HG03045 (cell line): ENCODE measurements around the gene GAK.

ENCODE experiments used
- ATAC-seq: cut with Tn5 transposase; IDR thresholded peaks from one replicate; pipeline ENCODE4 v1.9.1; 2021; ENCODE audit warnings: mild to moderate bottlenecking, moderate library complexity; ENCODE audit not compliant: unreplicated experiment

GAK gene

DNA sequence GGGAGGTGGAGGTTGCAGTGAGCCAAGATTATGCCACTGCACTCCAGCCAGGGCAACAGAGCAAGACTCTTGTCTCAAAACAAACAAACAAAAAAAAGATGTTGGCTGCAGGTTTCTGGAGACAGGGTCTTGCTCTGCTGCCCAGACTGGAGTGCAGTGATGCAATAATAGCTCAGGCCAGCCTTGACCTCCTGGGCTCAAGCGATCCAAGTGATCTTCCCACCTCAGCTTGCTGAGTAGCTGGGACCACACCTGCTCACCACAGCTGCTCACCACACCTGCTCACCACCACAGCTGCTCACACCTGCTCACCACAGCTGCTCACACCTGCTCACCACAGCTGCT, 76.3 kb downstream of the GAK start:
- ATAC-seq: no peak

DNA sequence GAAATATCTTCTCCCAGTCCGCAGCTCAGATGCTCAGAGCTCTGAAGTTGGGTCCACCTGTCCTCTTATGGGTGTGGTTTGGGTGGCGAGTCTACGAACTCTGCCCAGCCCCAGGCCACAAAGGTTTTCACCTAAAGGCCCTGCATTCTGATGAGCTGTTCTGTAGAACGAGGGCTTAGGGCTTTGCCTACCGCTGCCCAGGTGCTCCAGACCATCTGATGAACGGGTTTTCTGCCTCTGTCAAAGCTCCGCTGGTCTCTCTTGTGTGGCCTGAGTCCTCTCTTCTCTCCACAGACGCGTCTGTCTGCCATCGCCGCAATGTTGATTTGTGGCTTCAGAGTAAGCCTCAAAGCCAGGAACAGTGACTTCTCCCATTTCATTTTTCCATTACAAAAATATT, 77.8 kb downstream of the GAK start:
- no peak for ATAC-seq

DNA sequence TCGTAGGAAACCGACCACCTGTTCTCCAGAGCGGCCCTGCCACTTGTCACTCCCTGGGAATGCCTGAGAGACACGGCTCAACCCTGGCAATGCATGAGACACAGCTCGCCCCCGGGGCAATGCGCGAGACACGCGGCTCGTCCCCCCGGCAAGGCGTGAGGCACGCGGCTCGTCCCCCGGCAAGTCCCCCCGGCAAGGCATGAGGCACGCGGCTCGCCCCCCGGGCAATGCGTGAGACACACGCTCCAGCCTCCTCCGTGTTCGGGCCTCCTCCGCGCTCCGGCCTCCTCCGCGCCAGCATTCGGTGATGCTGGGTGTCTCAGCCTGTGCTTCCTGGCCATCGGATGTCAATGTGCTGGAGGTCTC, 78.7 kb downstream of the GAK start:
- ATAC-seq: no peak

DNA sequence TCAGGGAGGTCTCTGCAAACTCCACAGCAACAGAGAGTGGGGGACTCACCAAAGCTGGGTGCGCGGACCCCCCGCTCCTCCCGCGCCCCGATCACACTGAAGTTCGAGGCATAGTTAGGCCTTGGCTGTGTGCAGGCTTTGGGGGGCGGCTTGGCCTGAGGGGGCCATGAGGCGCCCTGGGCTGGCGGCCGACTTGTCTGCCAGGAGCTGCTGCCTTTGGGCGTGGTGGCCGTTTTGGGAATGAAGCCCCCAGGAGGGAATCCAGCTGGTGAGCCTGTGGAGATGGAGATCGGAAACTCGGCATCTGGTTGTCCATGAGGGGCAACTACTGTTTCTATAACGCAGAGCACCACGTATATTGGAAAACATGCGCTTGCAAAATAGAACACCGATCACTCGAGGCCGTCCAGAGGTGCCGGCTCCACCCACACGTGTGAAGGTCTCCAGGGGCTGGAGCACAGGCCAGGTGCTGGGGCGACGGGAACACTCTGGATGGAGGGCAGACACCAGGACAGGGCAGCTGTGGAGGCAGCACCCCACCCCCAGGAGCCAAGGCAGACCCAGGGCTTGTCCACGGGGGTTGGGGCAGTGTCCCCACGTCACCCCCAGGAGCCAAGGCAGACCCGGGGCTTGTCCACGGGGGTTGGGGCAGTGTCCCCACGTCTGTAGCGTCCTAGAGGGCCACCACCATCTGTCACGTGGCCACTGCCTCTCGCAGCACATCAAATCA, 80.2 kb downstream of the GAK start:
- ATAC-seq: no peak

DNA sequence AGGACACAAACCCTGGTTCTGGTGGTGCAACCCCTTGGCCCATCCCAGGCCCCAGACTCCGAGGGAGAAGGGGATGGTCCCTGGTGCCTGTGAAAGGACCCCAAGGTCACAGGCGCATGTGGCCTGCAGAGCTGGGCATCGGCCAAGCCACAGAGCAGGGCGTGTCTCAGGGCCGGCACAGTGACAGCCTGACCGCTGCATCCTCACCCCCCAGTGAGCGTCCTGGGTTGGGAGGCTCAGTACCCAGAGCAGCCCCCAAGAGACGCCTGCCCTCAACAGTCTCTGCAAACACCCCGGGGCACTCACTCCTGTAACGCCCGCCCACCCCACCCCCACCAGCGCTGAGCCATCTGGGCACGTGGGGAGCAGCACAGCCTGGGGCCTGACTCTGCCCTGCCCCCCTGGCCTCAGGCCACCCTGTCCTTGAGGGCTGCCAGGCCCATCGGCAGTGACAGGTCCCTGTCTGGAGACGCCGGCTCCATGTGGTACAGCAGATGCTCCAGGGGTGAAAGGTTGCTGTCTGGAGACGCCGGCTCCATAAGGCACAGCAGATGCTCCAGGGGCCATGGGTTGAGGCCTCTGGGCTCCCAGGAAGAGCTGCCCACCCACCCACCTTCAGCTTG, 81.7 kb downstream of the GAK start:
- no peak for ATAC-seq

DNA sequence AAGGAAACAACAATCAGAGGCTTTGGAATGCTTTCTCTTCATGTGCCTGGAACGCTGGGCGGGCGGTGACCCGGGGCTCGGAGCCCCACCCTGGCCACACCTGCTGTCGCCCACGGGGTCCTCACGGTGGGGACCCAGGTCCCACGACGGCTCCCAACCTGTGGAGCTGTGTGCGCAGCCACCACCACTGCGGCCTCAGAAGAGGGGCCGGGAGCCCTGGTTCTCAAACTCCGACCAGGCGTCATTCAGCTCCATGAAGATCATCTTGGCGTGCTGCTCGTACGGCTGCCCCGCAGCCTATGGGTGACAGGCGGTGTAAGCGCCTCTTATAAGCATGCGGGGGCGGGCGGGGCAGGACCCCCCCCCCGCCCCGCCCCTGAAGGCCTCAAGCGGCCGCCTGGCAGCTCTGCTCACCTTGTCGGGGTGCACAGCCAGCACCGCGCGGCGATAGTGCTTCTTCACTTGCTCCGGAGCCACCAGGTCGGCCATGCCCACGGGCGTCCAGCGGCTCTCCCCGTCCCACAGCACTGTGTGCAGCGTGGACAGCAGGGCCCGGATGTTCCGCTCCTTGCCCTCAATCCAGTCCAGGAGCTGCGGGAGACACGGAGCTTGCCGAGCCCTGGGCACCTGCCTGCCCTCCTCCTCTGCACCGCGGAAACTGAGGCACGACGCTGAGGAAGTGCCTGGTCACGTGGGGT, 82.5 kb downstream of the GAK start:
- no peak for ATAC-seq

DNA sequence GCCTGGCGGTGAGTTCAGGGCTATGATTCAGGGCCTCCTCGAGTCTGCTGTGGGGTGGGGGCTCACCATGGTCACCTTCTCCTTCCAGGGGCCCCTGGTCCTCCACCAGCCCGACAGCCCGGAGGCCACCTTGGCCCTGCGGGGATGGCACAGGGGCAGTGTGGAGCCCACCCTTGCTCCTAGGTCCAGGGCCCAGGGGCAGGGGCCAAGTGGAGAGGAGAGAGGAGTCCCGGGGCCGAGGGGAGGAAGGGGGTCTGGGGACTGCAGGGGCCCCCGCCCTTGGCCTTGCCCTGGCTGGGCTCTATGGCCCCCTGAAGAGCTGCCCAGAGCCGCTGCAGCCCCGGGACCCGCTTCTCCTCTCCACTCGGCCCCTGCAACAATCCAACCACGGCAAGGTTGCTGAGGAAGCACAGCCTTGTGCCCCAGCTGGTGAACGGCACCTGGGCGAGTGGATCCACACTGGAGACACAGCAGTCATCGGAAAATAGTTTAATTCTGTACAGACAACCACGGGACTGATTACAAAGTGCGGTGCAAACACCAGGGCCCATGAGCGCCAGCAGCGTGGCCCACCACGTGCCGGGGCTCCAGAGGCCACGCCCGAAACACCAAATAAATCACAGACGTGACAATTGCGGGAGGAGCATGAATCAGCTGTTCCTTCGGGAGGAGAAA, 83.2 kb downstream of the GAK start:
- ATAC-seq: no peak

DNA sequence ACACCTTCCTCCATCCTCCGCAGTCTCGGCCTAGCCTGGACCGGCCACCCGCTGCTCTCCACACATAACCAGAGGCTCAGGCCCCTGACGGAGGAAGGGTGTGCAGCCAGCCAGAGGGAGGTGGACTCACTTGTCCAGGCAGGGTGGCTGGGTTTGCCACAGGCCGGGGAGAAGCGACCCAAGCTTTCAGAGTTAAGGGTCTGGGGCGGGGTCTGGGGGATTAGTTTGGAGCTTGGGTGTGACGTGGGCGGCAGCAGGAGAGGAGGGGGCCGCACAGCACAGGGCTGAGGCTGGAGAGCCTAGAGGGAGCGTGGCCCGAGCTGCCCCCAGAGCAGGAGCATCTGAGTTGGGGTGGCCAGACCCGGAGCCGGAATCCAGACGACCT, 83.8 kb downstream of the GAK start:
- ATAC-seq: no peak

DNA sequence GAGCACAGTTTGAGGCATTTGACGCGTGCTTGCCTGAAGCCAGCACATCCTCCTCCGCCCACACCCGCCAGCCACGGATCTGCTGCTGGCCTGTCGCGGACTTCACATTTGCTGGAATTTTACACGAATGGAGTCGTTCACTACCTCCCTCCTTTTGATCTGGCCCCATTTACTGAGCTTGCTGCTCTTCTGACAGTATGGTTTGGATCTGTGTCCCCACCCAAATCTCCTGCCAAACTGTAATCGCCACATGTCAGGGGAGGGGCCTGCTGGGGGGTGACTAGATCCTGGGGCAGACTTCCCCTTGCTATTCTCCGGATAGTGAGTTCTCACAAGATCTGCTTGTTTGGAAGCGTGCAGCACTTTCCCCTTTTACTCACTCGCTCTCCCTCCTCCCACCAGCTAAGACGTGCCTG, 86.3 kb downstream of the GAK start:
- no peak for ATAC-seq

DNA sequence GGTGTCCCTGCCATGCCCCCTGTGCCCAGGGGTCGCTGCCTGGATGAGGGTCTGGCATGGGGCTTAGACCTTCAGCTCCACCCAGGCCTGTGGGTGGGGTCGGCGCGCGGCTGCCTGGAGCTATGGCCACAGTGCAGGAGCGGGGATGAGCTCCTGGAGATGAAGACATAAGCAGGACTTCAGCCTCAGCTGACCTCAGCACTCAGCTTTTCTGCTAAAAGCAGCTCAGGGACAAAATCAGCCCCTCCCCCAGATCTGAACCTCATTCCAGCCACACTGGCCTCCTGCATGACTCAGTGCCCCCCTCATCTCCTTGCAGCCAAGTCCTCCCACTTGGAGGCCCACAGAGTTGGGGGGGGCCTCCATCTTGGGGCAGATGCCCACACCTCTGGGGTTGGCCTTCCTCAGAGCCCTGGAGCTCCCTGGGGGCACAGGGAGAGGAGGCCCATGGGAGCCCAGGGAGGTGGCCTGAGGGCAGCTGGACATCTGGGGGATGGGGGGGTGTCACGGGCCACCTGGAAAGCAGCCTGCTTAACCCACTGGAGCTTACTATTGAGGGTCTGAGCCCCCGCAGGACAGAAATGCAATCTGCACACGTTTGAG, 86.8 kb downstream of the GAK start:
- ATAC-seq: no peak

DNA sequence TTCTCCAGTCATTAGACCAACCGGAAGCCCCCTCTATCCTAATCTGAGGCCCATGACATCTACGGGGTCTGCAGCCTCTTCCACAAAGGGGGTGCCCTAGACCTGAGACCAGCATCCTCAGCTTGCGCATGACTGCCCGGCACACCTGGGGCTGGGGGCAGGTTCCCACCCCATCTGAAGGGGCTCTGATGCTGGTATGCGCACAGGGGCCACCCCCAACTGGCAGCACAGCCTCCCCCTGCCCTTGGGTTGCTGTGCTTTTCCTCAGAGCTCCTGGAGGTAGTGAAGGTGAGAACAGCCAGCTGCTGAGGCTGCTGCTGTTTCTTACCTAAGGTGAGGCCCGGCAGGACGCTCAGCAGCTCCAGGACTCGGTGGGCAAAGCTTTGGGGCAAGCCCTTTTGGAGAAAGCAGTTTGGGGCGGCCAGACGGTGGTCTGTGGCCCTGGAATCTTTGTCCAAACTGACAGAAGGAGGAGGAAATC, 87.3 kb downstream of the GAK start:
- no peak for ATAC-seq

DNA sequence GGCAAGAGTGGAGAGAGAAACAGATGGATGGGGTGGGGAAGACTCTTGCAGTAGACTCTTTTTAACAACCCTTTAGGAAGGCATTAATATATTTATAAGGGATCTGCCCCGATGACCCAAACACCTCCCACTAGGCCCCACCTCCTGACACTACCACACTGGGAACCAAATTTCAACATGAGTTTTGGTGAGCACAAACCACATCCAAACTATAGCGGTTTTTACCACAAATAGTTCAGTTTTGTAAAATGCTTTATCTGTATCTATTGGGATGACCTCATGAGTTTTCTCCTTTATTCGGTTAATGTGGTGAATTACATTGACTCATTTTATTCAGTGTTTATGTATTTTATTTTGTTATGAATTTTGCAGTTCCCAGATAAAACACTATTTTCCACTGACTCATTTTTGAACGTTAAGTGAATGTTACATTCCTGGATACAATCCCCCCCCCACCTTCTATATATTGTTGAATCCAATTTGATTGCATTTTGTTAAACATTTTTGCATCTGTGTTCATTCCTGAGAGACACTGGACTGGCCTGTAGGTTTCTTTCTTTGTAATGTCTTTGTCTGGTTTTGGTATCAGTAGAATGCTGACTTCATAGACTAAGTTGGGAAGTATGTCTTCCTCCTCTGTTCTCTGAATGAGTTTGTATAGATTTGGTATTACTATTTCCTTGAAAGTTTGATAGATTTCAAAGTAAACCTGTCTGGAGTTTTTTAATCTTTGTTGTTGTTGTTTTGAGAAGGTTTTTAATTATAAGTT, 92.3 kb downstream of the GAK start:
- ATAC-seq: no peak

DNA sequence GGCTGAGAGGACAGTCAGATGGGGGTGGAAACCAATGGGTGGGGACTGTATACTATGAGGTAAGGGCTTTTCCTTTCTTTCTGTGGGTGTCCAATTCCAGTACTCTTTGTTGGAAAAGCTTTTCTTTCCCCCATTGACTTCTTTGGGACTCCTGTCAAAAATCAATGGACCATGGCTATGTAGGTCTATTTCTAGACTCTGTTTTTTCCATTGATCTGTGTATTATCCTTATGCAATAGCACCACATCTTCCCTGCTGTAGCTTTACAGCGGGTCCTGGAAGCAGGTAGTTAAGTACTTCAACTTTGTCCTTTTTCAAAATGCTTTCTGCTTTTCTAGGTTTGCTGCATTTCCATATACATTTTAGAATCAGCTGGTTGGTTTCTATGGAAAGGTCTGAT, 94.3 kb downstream of the GAK start:
- no peak for ATAC-seq

DNA sequence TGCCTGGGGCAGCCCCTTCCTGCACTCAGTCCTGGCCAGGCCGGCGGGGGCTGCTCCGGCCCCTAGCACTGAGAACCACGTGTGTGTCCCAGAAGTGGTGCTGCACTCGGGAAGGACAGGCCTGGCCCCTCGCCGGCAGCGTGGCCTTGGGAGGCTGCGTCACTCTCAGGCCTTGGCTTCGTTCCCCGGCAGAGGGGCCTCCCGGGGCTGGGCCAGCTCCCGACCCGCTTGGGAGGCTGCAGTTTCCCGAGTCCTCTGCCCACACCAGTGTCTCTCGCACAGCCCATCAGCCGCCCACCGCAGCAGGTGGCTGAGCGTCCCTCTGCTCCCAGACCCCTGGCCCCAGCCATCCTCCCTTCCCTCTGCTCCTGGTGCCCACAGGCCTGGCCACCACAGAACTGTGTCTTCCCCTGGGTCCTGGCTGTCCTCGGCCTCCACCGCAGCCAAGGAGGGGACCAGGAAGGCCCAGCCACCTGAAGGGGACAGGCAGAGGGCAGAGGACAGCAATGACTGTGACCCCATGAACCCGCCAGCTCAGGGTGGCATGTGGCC, 95.3 kb downstream of the GAK start:
- ATAC-seq: no peak

DNA sequence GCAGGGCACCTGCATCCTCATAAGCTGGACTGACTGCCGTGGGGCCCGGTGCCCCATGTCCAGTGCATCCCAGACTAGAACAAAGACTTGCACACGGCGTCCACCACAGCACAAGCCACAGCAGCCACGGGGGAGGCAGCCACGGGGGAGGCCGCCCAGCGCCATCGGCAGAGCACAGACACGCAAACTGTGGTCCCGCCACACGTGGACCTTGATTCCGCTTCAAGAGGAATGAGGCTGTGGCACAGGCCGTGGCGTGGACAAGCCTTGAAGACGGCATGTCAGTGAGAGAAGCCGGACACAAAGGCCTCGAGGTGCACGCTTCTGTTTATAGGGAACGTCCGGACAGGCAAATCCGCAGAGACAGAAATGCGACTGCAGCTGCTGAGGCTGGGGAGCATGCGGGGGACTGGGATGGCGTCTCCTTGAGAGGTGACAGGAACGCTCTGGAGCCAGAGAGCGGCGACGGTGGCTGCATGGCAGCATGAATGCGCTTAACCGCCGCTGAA, 96.1 kb downstream of the GAK start:
- ATAC-seq: no peak

DNA sequence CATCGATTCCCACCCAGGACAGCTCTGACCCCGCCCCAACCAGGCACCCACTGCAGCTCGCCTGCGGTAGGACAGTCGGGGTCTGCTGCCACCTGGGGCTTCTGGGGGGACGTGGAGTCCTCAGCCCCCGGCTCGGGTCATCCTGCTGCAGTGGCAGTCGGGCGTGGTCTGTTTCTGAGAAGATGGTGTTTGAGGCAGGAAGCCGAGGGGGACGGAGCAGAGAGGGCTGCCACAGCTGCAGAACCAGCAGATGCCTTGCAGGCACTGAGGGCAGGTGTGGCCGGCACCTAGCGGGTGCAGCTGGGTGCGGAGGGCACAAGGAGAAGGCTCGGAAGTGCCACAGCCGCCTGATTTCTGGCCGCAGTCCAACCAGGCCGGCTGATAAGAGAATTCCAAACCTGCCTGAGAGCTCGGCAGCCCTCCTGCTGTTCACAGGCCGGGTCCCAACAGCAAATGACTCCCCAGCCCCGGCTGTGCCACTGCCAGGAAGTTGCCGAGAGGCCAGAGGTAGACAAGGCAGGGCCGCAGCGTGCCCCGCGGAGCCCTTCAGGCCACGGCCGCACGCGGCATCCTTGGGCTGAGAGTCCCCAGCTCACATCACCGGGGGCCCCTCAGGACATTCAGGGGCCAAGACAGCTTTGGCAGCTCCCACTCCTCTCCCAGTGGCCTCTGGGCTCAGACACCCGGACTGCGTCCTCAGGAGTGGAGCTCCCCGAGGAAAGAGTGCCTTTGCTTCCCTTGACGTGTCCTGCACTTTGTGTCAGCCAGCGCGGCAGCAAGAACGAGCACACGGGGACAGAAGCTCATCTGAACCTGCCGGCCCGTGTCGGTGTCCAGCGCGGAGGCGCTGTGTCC, 96.7 kb downstream of the GAK start:
- ATAC-seq: no peak

DNA sequence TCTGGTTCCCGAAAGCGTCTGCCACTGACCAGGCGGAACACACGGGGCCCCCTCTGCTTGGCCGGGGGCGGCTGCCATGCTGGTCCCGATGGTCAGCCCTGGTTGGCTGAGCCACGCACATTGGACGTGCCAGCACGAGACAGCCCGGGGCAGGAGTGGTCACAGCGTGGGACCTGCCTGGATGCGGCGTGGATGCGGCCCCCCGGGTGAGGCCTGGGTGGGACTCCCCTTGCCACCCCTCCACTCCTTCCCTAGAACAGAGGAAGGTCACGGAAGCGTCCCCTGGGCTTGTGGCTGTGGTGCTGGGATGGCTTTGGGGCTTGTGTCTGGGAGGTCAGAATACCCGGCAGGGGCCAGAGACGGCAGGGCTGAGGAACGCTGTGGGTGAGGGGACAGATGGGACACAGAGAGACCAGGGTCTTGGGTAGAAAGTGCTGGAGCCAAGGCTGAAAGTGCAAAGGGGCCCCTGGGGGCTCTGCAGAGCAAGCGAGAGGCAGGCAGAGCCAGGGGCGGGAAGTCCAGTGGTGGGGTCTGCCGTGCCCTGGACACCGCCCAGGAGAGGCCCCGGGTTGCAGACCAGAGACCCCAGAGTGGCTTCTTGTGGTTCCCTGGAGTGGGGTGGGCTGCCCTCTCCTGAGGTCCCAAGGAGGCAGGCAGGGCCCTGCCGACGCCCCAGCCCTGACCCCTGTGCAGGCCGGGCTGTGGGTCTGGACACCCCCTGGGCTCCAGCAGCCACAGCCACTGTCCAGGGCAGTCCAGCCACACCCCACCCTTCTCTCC, 97.6 kb downstream of the GAK start:
- no peak for ATAC-seq

DNA sequence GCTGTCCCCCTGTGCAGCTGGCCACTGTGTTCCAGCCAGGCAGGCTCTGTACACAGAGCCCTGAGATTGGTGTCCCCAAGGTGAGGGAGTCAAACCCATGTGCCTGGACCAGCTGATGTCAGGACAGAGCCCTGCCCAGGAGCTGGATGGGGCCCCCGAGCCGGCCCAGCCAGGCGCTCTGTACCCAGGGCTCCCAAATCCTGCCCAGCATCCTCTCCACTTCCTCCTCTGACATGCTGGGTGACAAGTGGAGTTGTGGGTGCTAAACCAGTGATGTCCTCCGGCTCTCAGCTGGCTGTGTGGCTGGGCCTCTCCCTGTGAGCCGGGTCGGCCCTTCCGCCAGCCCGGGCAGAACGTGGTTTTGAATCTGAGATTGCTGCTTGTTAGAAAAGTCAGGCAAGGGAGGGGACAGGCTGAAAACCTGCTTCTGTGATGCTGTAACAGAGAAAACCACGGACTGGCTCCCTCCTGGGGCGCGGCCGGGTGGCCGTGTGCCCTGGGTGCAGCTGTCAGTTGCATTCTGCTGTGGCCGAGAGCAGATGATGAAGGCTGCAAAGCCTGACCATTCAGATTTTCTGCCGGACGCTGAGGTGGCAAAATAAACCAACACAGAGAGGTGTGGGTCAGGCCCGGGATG, 98.3 kb downstream of the GAK start:
- no peak for ATAC-seq
